Placental pericyte (primary cell): ENCODE data around the gene SLC44A2. TPM values are rescaled to one million over a fixed set of nuclear protein-coding genes. Genes with fewer than 3 reads are reported as not detected.

Experiments used
- total RNA-seq: library from RNA; depleted of rRNA; stranded (reverse); fragments of >200 nt; gene quantifications from 2 replicates; pipeline ENCODE4 v1.2.3, GENCODE V29; 2012

The SLC44A2 gene
- total RNA-seq, result 54.3 and 97.6 TPM in 2 replicates

DNA sequence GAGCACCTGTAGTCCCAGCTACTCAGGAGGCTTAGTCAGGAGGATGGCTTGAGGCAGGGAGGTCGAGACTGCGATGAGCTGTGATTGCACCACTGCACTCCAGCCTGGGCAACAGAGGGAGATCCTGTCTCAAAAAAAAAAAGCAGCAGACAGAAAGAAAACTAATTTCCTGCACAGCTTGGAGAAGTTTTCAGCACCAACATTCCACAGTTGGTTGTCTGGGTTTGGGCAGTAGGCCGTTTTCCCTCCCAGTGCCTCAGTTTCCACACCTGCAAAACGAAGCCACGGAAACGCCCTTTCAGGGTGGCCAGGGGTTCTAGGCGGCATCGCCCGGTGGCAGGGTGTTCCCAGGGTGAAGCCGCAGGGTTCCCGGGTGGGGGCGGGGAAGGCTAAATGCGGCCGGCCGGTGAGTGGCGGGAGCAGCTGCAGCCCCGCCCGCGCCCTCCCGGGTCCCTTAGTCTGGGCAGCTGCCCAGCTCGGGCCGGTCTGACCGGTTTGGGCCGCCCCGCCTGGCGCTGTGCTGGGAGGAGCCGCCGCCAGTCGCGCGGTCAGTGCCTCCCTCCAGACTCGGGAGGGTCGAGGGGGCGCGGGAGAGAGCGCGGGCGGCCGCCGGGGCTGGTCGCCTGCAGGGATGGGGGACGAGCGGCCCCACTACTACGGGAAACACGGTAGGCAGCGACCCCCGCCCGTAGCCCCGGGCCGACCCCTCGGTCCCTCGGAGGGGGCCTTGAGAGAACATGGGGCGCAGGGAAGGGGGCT lies at the start of gene SLC44A2:
Gene SLC44A2, plus strand, starts transcription at position 551 of the 759 bp plus-strand sequence. Its CDS starts 81 bp downstream, at position 632.

GRCh38 chr19:10587022-10587838 lies 38.1 kb upstream of the SLC44A2 start, which contains the start of gene AP1M2:
Gene AP1M2 (minus strand): TSS chr19:10587312. CDS start chr19:10587231, 81 bp downstream.

DNA sequence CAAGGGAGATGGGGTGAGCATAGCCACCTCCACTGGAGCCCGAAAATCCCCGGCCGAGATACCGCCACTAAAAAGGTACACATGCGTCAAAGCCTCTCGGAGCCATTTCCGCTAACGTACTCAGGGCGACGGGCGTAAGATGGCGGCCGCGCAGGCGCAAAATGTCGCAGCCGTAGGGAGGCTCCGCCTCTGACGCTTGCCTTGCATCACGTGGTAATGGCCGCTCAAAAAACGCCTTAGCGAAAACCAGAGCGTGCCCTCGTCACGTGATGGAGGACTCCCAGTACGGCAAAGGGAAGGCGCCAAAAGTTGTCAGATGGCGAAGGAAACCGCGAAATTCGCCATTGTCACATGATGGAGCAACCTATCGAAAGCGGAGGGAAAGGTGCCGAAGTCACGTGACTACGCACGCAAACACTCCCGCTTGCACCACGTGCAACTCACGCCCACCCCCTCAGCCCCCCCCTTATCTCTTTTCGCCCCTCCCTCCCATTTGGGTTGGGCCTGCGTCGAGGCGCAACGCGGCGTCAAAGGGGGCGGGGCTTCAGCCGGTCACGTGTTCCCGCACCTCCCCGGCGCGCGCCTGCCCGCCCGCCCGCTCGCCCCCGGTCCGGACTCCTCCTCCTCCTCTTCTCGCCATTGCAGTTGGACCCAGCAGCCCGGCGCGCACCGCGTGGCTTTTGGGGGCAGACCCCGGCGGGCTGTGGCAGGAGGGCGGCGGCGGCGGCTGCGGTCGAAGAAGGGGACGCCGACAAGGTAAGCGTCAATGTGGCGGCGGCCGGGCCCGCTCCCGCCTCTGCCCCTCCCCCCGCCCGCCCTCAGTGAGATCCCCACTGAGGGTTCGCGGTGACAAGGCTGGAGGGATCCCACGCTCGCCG lies 28.6 kb downstream of the SLC44A2 start, which contains the start of gene ILF3:
Gene ILF3, plus strand, starts transcription at position 615 of the 878 bp plus-strand sequence. CDS start 16,260 bp downstream, outside the sequence.

Other genes with a start within 250 kb of the SLC44A2 start
- 56.2 and 108 TPM in 2 replicates for gene TYK2, start 245.0 kb upstream of the SLC44A2 start, total RNA-seq
- 208 and 224 TPM in 2 replicates for gene CDC37, start 222.0 kb upstream of the SLC44A2 start, total RNA-seq
- gene PDE4A, start 205.0 kb upstream of the SLC44A2 start, total RNA-seq, result 5.5 and 8.0 TPM in 2 replicates
- gene KEAP1, start 122.2 kb upstream of the SLC44A2 start, total RNA-seq, result 60.6 and 79.3 TPM in 2 replicates
- gene S1PR5, start 108.1 kb upstream of the SLC44A2 start, total RNA-seq, result 2.0 and 10.5 TPM in 2 replicates
- gene ATG4D, start 81.6 kb upstream of the SLC44A2 start, total RNA-seq, result 29.8 and 31.7 TPM in 2 replicates
- 6.8 and 10.3 TPM in 2 replicates for gene KRI1, start 59.5 kb upstream of the SLC44A2 start, total RNA-seq
- gene CDKN2D, start 56.6 kb upstream of the SLC44A2 start, total RNA-seq, result 3.1 and 12.6 TPM in 2 replicates
- 0.22 and 1.0 TPM in 2 replicates for gene AP1M2, start 38.2 kb upstream of the SLC44A2 start, total RNA-seq
- gene ILF3, start 28.8 kb downstream of the SLC44A2 start, total RNA-seq, result 95.6 and 192 TPM in 2 replicates
- 26.9 and 30.1 TPM in 2 replicates for gene QTRT1, start 75.9 kb downstream of the SLC44A2 start, total RNA-seq
- 137 and 157 TPM in 2 replicates for gene DNM2, start 92.5 kb downstream of the SLC44A2 start, total RNA-seq
- gene TMED1, start 210.7 kb downstream of the SLC44A2 start, total RNA-seq, result 37.5 and 64.3 TPM in 2 replicates
- gene C19orf38, start 222.9 kb downstream of the SLC44A2 start, total RNA-seq, result not detected in 2 replicates
- gene CARM1, start 246.0 kb downstream of the SLC44A2 start, total RNA-seq, result 27.1 and 58.0 TPM in 2 replicates